H1 (cell line): ENCODE data around the gene PAXIP1.

Experiments
- ASH2L ChIP-seq: fragments of 200-600, 300-600 bp; sonication (generic); IDR thresholded peaks from one replicate; pipeline ENCODE4 v1.7.1; 2017; ENCODE audit warnings: low read length
- POLR2A ChIP-seq, 2 experiments: IDR thresholded peaks; 1 replicate in 1 of 2; 2 replicates in 1 of 2; pipeline ENCODE4 v1.6.1; 2011; ENCODE audit warnings: low read depth in 2 of 2, low read length in 2 of 2, mild to moderate bottlenecking in 2 of 2; ENCODE audit errors: control extremely low read depth in 1 of 2

- TF ChIP-seq ASH2L (no peak), POLR2A (IDR thresholded peaks at IDR 0.05; ENCODE audit: control extremely low read depth in 1 of 2, low read depth in 2 of 2, low read length in 2 of 2) (no peak)
Observed at GRCh38 chr7:154937837-154938236, 65.1 kb downstream of the PAXIP1 start.
